IPS-15b (cell line): ENCODE data around the gene POPDC2.

ENCODE experiments used
- H3K27me3 ChIP-seq: one replicate; pipeline ENCODE4 v1.6.1; 2013; ENCODE audit warnings: low read length; ENCODE audit not compliant: control insufficient read depth, insufficient read depth
- H3K36me3 ChIP-seq: one replicate; pipeline ENCODE4 v1.6.1; 2013; ENCODE audit warnings: low read length; ENCODE audit not compliant: control insufficient read depth, insufficient read depth
- H3K4me1 ChIP-seq: one replicate; pipeline ENCODE4 v1.6.1; 2013; ENCODE audit warnings: mild to moderate bottlenecking, low read length; ENCODE audit not compliant: control insufficient read depth, insufficient read depth
- H3K4me3 ChIP-seq: one replicate; pipeline ENCODE4 v1.5.1; 2013; ENCODE audit warnings: low read depth, low read length
- H3K9ac ChIP-seq: one replicate; pipeline ENCODE4 v1.6.1; 2013; ENCODE audit warnings: low read depth, mild to moderate bottlenecking, low read length
- H3K9me3 ChIP-seq: one replicate; pipeline ENCODE4 v1.6.1; 2013; ENCODE audit warnings: mild to moderate bottlenecking, low read length; ENCODE audit not compliant: control insufficient read depth, insufficient read depth

The POPDC2 gene

GRCh38 chr3:119645813-119646212 lies 14.6 kb downstream of the POPDC2 start:
- Histone ChIP-seq H3K27me3 (no peaks in the 10 kb centered on the region), H3K4me3 (no peak overlapping the region), H3K4me1 (no peaks in the 10 kb centered on the region)

GRCh38 chr3:119644481-119644880 lies 15.9 kb downstream of the POPDC2 start:
- H3K36me3 ChIP-seq, result no peaks in the 10 kb centered on the region
- no peak overlapping the region for H3K9ac ChIP-seq
- H3K4me3 ChIP-seq, result no peak overlapping the region
- no peaks in the 10 kb centered on the region for H3K27me3 ChIP-seq
- H3K9me3 ChIP-seq, result no peaks in the 10 kb centered on the region
- no peaks in the 10 kb centered on the region for H3K4me1 ChIP-seq

More at GRCh38 chr3:119645813-119646212, 14.6 kb downstream of the POPDC2 start:
- Histone ChIP-seq H3K9me3 (no peaks in the 10 kb centered on the region), H3K36me3 (no peaks in the 10 kb centered on the region), H3K9ac (no peak overlapping the region)

- Histone ChIP-seq H3K9ac (no peak overlapping the region), H3K36me3 (no peaks in the 10 kb centered on the region), H3K9me3 (no peaks in the 10 kb centered on the region), H3K4me1 (no peaks in the 10 kb centered on the region), H3K27me3 (no peaks in the 10 kb centered on the region), H3K4me3 (no peak overlapping the region)
Observed at GRCh38 chr3:119643528-119643927, 16.9 kb downstream of the POPDC2 start.

- Histone ChIP-seq H3K9ac (no peak overlapping the region), H3K4me1 (no peaks in the 10 kb centered on the region), H3K9me3 (no peaks in the 10 kb centered on the region), H3K27me3 (no peaks in the 10 kb centered on the region), H3K4me3 (no peak overlapping the region), H3K36me3 (no peaks in the 10 kb centered on the region)
Observed at GRCh38 chr3:119642746-119643473, 17.5 kb downstream of the POPDC2 start.

GRCh38 chr3:119641416-119641815 lies 19.0 kb downstream of the POPDC2 start:
- Histone ChIP-seq H3K36me3 (no peaks in the 10 kb centered on the region), H3K4me1 (no peaks in the 10 kb centered on the region), H3K4me3 (no peak overlapping the region), H3K27me3 (no peaks in the 10 kb centered on the region), H3K9ac (no peak overlapping the region), H3K9me3 (no peaks in the 10 kb centered on the region)

- Histone ChIP-seq H3K4me3 (no peak overlapping the region), H3K4me1 (no peaks in the 10 kb centered on the region), H3K9ac (no peak overlapping the region), H3K36me3 (no peaks in the 10 kb centered on the region), H3K27me3 (no peaks in the 10 kb centered on the region), H3K9me3 (no peaks in the 10 kb centered on the region)
Observed at GRCh38 chr3:119639494-119640350, 20.7 kb downstream of the POPDC2 start.

- no peak overlapping the region for H3K9ac ChIP-seq
- H3K4me1 ChIP-seq, result no peaks in the 10 kb centered on the region
- no peaks in the 10 kb centered on the region for H3K36me3 ChIP-seq
- no peaks in the 10 kb centered on the region for H3K9me3 ChIP-seq
- H3K27me3 ChIP-seq, result no peaks in the 10 kb centered on the region
- H3K4me3 ChIP-seq, result no peak overlapping the region
Observed at GRCh38 chr3:119637679-119638477, 22.5 kb downstream of the POPDC2 start.

GRCh38 chr3:119636891-119637611 lies 23.3 kb downstream of the POPDC2 start:
- Histone ChIP-seq H3K9me3 (no peaks in the 10 kb centered on the region), H3K36me3 (no peaks in the 10 kb centered on the region), H3K4me3 (no peak overlapping the region), H3K4me1 (no peaks in the 10 kb centered on the region), H3K27me3 (no peaks in the 10 kb centered on the region), H3K9ac (no peak overlapping the region)

- Histone ChIP-seq H3K36me3 (no peaks in the 10 kb centered on the region), H3K9me3 (no peaks in the 10 kb centered on the region), H3K4me1 (no peaks in the 10 kb centered on the region), H3K27me3 (no peaks in the 10 kb centered on the region), H3K9ac (no peak overlapping the region), H3K4me3 (no peak overlapping the region)
Observed at GRCh38 chr3:119636249-119636648, 24.1 kb downstream of the POPDC2 start.

GRCh38 chr3:119635719-119636118 lies 24.7 kb downstream of the POPDC2 start:
- Histone ChIP-seq H3K9me3 (no peaks in the 10 kb centered on the region), H3K4me3 (no peak overlapping the region), H3K36me3 (no peaks in the 10 kb centered on the region), H3K9ac (no peak overlapping the region), H3K27me3 (no peaks in the 10 kb centered on the region), H3K4me1 (no peaks in the 10 kb centered on the region)

GRCh38 chr3:119632829-119633228 lies 27.6 kb downstream of the POPDC2 start:
- H3K9me3 ChIP-seq, result no peaks in the 10 kb centered on the region
- H3K36me3 ChIP-seq, result no peaks in the 10 kb centered on the region
- H3K4me1 ChIP-seq, result peaks cover under 1% of the 10 kb centered on the region
- no peaks in the 10 kb centered on the region for H3K27me3 ChIP-seq
- no peak overlapping the region for H3K4me3 ChIP-seq
- H3K9ac ChIP-seq, result no peak overlapping the region
